ENCODE data around the gene ADAMTS12.

DNA sequence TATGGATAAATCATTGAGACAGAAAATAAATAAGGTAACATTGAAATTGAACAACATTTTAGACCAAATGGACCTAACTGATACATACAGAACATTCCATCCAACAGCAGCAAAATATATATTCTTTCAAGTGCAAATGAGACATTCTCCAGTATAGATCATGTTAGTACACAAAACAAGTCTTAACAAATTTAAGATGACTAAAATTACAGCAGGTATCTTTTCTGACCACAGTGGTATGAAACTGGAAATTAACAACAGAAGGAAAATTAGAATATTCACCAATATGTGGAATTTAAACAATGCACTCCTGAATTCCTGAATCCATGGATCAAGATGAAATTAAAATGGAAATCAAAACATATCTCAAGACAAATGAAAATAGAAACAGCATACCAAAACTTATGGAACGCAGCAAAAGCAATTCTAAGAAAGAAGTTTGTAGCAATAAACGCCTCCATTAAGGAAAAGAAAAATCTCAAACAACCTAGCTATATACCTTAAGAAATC, 115.6 kb downstream of the ADAMTS12 start:
- TF ChIP-seq CTCF (IDR thresholded peaks at IDR 0.05), result no peak
- TF ChIP-seq EP300 (IDR thresholded peaks at IDR 0.05), result no peak
- TF ChIP-seq POLR2A (IDR thresholded peaks at IDR 0.05; ENCODE audit: low read depth), result no peak
